HepG2 (cell line): Measurements from ENCODE around the gene MED12L. TPM values are rescaled to one million over a fixed set of nuclear protein-coding genes. Genes with fewer than 3 reads are reported as not detected.

Experiments used
- BORCS8-MEF2B ChIP-seq: sonication (generic); formaldehyde crosslinking; IDR thresholded peaks from 2 replicates; pipeline ENCODE4 v1.8.0; 2022; ENCODE audit warnings: mild to moderate bottlenecking, missing genetic modification reagents
- MIXL1 ChIP-seq: IDR thresholded peaks from 2 replicates; pipeline ENCODE4 v1.6.1; 2016
- POGK ChIP-seq: sonication (generic); formaldehyde crosslinking; conservative IDR thresholded peaks from 2 replicates; pipeline ENCODE4 v1.8.0; 2022; ENCODE audit warnings: mild to moderate bottlenecking, moderate library complexity, missing genetic modification reagents
- PRDM15 ChIP-seq: sonication (generic); formaldehyde crosslinking; IDR thresholded peaks from 2 replicates; pipeline ENCODE4 v1.4.0; 2020; ENCODE audit warnings: missing genetic modification reagents
- SMAD3 ChIP-seq: sonication (generic); formaldehyde crosslinking; IDR thresholded peaks from 2 replicates; pipeline ENCODE4 v1.4.0; 2020; ENCODE audit warnings: missing genetic modification reagents
- XRCC5 ChIP-seq: fragments of 200-400 bp; formaldehyde crosslinking; optimal IDR thresholded peaks from 2 replicates; pipeline ENCODE3; 2017; ENCODE audit warnings: mild to moderate bottlenecking, low read length
- ZBTB7B ChIP-seq: sonication (generic); formaldehyde crosslinking; IDR thresholded peaks from 2 replicates; pipeline ENCODE4 v1.4.0; 2020; ENCODE audit warnings: missing genetic modification reagents
- ZNF12 ChIP-seq: sonication (generic); formaldehyde crosslinking; IDR thresholded peaks from 2 replicates; pipeline ENCODE4 v1.5.0; 2020; ENCODE audit warnings: missing genetic modification reagents
- ZNF263 ChIP-seq: sonication (generic); formaldehyde crosslinking; IDR thresholded peaks from 2 replicates; pipeline ENCODE4 v1.4.0; 2020; ENCODE audit warnings: missing genetic modification reagents
- ZNF512B ChIP-seq: sonication (generic); formaldehyde crosslinking; IDR thresholded peaks from 2 replicates; pipeline ENCODE4 v1.5.1; 2020; ENCODE audit warnings: missing genetic modification reagents, mild to moderate bottlenecking, borderline replicate concordance
- ZNF556 ChIP-seq: sonication (generic); formaldehyde crosslinking; IDR thresholded peaks from 2 replicates; pipeline ENCODE4 v1.4.0; 2020; ENCODE audit warnings: mild to moderate bottlenecking, missing genetic modification reagents, borderline replicate concordance
- ZNF800 ChIP-seq: sonication (generic); formaldehyde crosslinking; IDR thresholded peaks from 2 replicates; pipeline ENCODE4 v1.4.0; 2020; ENCODE audit warnings: missing genetic modification reagents
- polyA plus RNA-seq, 8 experiments: library from polyadenylated mRNA; depleted of rRNA in 3 of 8; stranded (reverse) in 7 of 8; unstranded in 1 of 8; fragments of >200 nt; fragmentation: Illumina TruSeq in 4 of 8; extraction: Trizol in 4 of 8; gene quantifications; 2 replicates each; pipeline versions ENCODE4 v1.2.1 to v1.2.3, GENCODE V29; 2011 to 2016; ENCODE audit warnings: low read depth in 4 of 8, missing spikeins in 1 of 8, mixed read lengths in 1 of 8; ENCODE audit not compliant: insufficient read depth in 1 of 8
- total RNA-seq, 5 experiments: library from RNA; depleted of rRNA; stranded (reverse); fragments of >200 nt; fragmentation: Illumina TruSeq; extraction: Trizol; gene quantifications; 2 replicates each; pipeline ENCODE4 v1.2.3, GENCODE V29; 2016; ENCODE audit warnings: low read depth in 1 of 5
- TF ChIP-seq, protein P1 (sequence below): sonication (generic); formaldehyde crosslinking; IDR thresholded peaks from 2 replicates; pipeline ENCODE4 v1.4.0; 2020; ENCODE audit warnings: missing genetic modification reagents

MED12L gene
- total and polyA plus RNA-seq, 2 of the 13 experiments (the other 11 are each of a cell fraction or from before 2014, with no cell fraction given), result 0.07 to 0.64 TPM

DNA sequence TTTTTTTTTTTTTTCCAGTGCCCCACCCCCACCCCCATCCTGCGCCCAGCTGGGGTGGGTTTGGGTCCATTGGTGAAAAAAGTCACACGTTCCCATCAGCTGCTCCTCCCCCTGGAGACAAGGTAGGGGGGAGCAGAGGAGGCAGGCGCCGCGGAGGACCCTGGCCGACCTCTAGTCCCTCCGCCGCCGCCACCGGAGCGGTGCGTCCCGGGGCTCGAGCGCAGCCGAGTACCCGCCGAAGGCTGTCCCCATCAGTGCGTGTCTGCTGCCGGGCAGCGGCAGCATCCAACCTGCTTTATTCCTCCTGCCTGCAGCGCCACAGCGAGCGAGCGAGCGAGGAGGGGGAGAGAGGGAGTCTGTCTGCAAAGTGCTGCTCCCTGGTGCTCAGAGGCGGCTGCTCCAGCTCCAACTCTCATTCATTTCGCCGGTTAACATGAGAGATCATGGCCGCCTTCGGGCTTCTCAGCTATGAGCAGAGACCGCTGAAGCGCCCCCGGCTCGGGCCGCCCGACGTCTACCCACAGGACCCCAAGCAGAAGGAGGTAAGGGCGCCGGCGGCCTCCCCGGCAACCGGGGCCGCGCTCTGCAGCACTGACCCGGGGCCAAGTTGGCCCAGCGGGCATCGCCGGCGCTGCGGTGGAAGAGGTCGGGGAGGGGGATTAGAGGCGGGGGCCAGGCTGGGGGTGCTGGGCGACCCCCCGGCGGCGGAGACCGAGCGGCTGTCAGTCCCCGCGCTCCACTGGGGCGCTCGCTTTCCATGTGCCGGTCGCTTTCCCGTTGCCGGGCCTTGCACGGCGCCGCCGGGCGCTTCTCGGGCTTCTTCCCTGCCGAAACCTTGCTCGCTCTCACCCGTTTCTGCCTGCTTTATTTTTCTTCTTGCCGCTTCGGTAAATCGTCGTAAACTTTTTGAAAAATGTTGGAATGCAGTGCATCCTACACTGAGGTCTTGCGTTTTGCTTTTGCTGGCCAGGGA lies 1.3 kb downstream of the MED12L start (continued):
- peak; percentile 71 for TF ChIP-seq ZNF263 (CRISPR knock-in tag)
- peak; percentile 85 for TF ChIP-seq PRDM15 (CRISPR knock-in tag)
- 0 out of 2 replicates have a peak, but pooled peaks have one; percentile 23 for TF ChIP-seq SMAD3 (CRISPR knock-in tag)
- TF ChIP-seq BORCS8-MEF2B (CRISPR knock-in tag), result 0 out of 2 replicates have a peak, but pooled peaks have one; percentile 8
- TF ChIP-seq XRCC5, result peak; percentile 74
- TF ChIP-seq POGK (CRISPR knock-in tag), result 0 out of 2 replicates have a peak, but pooled peaks have one; percentile 41
- TF ChIP-seq, protein P1, sequence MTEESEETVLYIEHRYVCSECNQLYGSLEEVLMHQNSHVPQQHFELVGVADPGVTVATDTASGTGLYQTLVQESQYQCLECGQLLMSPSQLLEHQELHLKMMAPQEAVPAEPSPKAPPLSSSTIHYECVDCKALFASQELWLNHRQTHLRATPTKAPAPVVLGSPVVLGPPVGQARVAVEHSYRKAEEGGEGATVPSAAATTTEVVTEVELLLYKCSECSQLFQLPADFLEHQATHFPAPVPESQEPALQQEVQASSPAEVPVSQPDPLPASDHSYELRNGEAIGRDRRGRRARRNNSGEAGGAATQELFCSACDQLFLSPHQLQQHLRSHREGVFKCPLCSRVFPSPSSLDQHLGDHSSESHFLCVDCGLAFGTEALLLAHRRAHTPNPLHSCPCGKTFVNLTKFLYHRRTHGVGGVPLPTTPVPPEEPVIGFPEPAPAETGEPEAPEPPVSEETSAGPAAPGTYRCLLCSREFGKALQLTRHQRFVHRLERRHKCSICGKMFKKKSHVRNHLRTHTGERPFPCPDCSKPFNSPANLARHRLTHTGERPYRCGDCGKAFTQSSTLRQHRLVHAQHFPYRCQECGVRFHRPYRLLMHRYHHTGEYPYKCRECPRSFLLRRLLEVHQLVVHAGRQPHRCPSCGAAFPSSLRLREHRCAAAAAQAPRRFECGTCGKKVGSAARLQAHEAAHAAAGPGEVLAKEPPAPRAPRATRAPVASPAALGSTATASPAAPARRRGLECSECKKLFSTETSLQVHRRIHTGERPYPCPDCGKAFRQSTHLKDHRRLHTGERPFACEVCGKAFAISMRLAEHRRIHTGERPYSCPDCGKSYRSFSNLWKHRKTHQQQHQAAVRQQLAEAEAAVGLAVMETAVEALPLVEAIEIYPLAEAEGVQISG (CRISPR knock-in tag), result peak; percentile 47
- TF ChIP-seq ZNF800 (CRISPR knock-in tag), result peak; percentile 95
- TF ChIP-seq MIXL1, result 0 out of 2 replicates have a peak, but pooled peaks have one; percentile 18
- TF ChIP-seq ZNF512B, result 0 out of 2 replicates have a peak, but pooled peaks have one; percentile 29
- TF ChIP-seq ZBTB7B (CRISPR knock-in tag), result 0 out of 2 replicates have a peak, but pooled peaks have one; percentile 23
- no peak; the same call in 1 of the 2 replicates for TF ChIP-seq ZNF556
- TF ChIP-seq ZNF12 (CRISPR knock-in tag), result 0 out of 2 replicates have a peak, but pooled peaks have one; percentile 16
